HAP-1 (cell line): ENCODE data around the gene DNASE1L3.
A peak's percentile ranks its signal among the peaks of the same experiment; 100 is the strongest.
"Not testable (repeated sequence)": the region's sequence is repeated elsewhere in the genome, so short reads cannot be mapped to it uniquely, and the experiment has no call there.

Experiments used
- DNase-seq, 2 experiments: peaks; one replicate each; pipeline ENCODE4 v3.0.0-alpha.2; 2016 to 2020; ENCODE audit warnings: low spot score in 2 of 2
- H3K27me3 ChIP-seq: fragments of 250-450 bp; sonication (Bioruptor Pico); 2 replicates; pipeline ENCODE4 v1.5.1; 2020; ENCODE audit warnings: low read depth, mild to moderate bottlenecking, moderate library complexity
- H3K36me3 ChIP-seq: fragments of 250-450 bp; sonication (Bioruptor Pico); replicated peaks from 2 replicates; pipeline ENCODE4 v1.5.1; 2020; ENCODE audit warnings: mild to moderate bottlenecking
- H3K4me1 ChIP-seq: fragments of 250-450 bp; sonication (Bioruptor Pico); 2 replicates; pipeline ENCODE4 v1.5.1; 2020; ENCODE audit warnings: mild to moderate bottlenecking
- H3K4me3 ChIP-seq: fragments of 250-450 bp; sonication (Bioruptor Pico); 2 replicates; pipeline ENCODE4 v1.5.1; 2020; ENCODE audit warnings: mild to moderate bottlenecking, moderate library complexity
- H3K9me3 ChIP-seq: fragments of 250-450 bp; sonication (Bioruptor Pico); 2 replicates; pipeline ENCODE4 v1.5.1; 2020; ENCODE audit warnings: mild to moderate bottlenecking, moderate library complexity
- in situ Hi-C: fragments of 300-500 bp; cut with MboI; formaldehyde crosslinking; loops from 3 replicates; pipeline ENCODE4 v1.14.3; 2020; ENCODE audit warnings: low sequenced_read_pairs, inconsistent platforms, mixed read lengths

DNASE1L3 gene

GRCh38 chr3:58242340-58242739 is 31.6 kb upstream of the DNASE1L3 start:
- Histone ChIP-seq H3K4me1 (peaks cover 3% of the 10 kb centered on the region), H3K36me3 (no peaks in the 10 kb centered on the region), H3K27me3 (no peaks in the 10 kb centered on the region), H3K9me3 (no peaks in the 10 kb centered on the region), H3K4me3 (no peak overlapping the region)
- DNase-seq = no peak
- in situ Hi-C loops = no loop called here

DNA sequence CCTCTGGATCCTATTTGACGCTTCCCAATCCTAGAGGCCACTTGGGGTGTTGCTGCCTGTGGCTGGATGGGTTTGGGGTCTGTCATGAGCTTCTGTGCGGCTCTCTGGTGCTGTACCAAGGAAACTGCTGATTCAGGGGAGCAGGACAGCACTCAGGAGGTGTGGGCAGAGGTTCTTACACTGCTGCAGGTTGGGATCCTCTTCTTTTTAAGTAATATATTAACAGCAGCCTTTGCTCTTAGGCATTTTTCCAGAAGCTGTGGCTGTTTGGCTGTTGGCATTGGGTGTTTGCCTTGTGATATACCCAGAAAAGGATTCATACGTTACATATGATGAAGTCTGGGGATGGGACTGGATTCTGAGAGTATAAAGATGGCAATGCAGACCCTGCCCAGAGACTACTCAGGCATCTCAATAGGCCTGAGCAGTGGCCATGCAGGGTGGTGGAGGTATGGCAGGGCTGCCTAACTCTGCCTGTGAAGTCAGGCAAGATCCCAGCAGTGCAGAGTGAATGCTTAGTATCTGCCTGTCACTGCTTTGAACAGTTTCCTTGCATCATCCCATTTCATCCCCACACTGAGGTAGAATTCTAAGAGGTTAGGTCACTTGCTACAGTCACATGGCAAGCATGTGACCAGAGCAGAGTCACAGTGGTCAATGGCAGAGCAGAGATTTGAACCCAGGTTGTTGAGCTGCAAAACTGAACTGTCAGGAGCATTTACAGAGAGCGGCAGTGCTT is 30.7 kb upstream of the DNASE1L3 start:
- Histone ChIP-seq H3K4me1 (peaks cover 10% of the 10 kb centered on the region), H3K4me3 (no peak overlapping the region), H3K36me3 (no peaks in the 10 kb centered on the region), H3K9me3 (no peaks in the 10 kb centered on the region), H3K27me3 (no peaks in the 10 kb centered on the region)
- in situ Hi-C loops = no loop called here
- DNase-seq = no peak

DNA sequence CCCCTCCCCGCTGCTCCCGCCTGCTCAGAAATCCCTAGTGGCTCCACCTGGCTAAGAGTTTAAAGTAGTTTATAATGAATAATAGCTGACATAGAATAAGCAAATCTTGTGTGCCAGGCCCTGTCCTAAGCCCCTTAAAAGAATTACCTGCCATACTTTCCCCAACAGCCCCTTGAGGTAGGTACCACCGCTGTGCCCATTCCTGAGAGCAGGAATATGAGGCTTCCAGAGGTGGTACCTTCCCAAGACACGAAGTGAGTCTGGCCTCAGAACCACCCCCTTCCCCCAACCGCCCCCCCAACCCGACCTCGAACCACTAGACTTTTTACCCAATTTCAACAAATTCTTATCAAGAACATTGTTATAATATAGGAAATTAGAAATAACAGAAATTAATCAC is 28.1 kb upstream of the DNASE1L3 start:
- Histone ChIP-seq H3K36me3 (no peaks in the 10 kb centered on the region), H3K27me3 (no peaks in the 10 kb centered on the region), H3K4me1 (peaks cover 10% of the 10 kb centered on the region), H3K4me3 (peak overlapping the region; percentile 84), H3K9me3 (no peaks in the 10 kb centered on the region)
- in situ Hi-C loops = no loop called here
- no peak for DNase-seq

DNA sequence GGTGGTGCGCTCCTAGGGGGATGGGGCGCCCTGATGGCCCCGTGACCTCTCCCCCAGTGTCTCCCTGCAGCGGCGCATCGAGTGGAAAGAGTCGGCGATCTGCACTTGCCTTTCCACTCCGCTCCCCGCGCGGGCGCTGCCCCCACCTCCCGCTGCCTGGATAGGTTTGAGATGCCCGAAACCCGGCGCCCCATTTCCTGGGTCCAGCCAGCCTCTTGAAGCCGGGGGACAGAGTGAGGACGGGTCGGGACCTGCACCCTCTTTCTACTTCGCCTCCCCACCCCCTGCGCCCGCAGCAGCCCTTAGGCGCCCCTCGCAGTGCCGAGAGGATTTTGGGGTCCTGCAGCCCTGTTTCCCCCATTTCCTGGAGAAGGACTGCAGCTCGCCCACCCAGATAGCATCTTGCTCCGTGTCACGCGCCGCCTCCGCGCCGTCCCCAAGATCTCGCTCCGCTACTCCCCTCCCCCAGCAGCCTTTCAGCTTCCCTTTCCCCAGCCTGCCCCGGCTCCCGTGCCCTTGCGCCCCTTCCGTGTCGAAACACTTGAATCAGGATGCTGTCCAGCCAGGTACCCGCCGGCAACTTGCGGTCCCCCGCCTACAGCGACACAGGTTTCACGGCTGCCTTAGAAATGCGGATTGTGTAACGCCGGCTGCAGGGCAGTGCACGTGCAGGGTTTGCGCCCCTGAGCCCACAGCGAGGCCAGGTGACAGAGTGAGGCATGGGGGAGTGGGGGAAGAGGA is 27.3 kb upstream of the DNASE1L3 start:
- in situ Hi-C loops = no loop called here
- no peaks in the 10 kb centered on the region for H3K27me3 ChIP-seq
- peak; percentile 18 to 53 for DNase-seq

DNA sequence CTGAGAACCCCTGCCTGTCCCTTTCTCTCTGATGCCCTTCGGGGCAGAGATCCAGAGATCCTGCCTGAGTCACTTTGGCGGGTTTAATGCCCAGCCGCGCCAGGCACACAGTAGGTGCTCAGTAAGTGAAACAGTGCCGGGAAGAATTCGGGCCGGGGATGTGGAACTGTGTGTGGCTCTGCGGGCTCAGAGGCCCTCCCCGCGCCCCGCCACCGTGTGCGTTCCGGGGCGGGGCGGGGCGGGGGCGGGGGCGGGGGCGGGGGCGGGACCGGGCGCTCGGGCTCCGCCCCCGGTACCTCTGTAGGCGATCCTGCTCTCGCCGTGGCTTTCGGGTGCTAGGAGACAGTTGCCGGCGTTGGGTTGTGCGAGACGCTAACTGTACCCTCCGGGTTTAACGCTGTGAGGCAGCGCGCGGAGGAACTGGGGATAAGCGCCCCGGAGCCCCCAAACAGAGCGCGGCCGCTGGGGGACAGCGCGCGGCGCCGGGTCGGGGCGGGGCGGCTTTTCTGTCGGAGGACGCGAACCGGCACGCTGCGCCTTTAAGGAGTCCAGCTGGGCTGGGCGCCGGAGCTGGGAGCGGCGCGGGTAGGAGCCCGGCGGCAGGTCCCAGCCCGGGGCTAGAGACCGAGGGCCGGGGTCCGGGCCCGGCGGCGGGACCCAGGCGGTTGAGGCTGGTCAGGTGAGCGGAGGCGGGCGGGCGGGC is 26.6 kb upstream of the DNASE1L3 start, which contains the start of gene ABHD6:
Gene ABHD6, plus strand, starts transcription at position 555 of the 703 bp plus-strand sequence. CDS start 18,795 bp downstream, outside the sequence.
- DNase-seq = peak; percentile 42 to 84
- Histone ChIP-seq H3K36me3 (no peaks in the 10 kb centered on the region), H3K9me3 (no peaks in the 10 kb centered on the region), H3K4me1 (peaks cover 10% of the 10 kb centered on the region), H3K27me3 (no peaks in the 10 kb centered on the region), H3K4me3 (peak within 1 kb of the TSS; percentile 84)
- in situ Hi-C loops = no loop called here

More for the DNA sequence above, 27.3 kb upstream of the DNASE1L3 start:
- Histone ChIP-seq H3K4me3 (peak overlapping the region; percentile 84), H3K4me1 (peaks cover 10% of the 10 kb centered on the region), H3K9me3 (no peaks in the 10 kb centered on the region), H3K36me3 (no peaks in the 10 kb centered on the region)

- no peaks in the 10 kb centered on the region for H3K36me3 ChIP-seq
- in situ Hi-C loops = no loop called here
- no peaks in the 10 kb centered on the region for H3K9me3 ChIP-seq
- peaks cover 10% of the 10 kb centered on the region for H3K4me1 ChIP-seq
- peak overlapping the region; percentile 84 for H3K4me3 ChIP-seq
- DNase-seq = peak in 1 of 2 experiments; percentile 21
- no peaks in the 10 kb centered on the region for H3K27me3 ChIP-seq
Observed at GRCh38 chr3:58236527-58237237, 25.9 kb upstream of the DNASE1L3 start.

DNA sequence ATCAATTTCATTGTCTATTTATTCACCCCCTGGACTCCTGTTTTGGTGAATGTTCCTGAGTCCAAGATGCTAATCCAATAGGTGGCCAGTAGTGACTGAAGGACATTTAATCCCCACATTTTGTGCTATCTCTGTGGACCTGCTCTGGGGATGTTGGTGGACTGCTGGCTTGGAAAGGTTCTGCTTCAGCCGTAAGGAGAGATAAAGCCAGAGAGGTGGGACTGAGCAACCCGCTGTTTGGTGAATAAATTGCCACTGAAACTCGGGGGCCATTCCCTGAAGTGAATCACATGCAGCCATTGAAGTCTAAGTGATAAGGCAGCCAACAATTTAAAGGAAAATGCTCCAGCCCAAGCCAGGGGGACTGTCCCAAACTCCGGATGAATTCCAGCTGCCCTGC is 25.2 kb upstream of the DNASE1L3 start:
- Histone ChIP-seq H3K4me3 (no peak overlapping the region), H3K36me3 (no peaks in the 10 kb centered on the region), H3K27me3 (no peaks in the 10 kb centered on the region), H3K9me3 (no peaks in the 10 kb centered on the region), H3K4me1 (peaks cover 10% of the 10 kb centered on the region)
- in situ Hi-C loops = no loop called here
- DNase-seq = no peak

GRCh38 chr3:58234516-58234931 is 23.8 kb upstream of the DNASE1L3 start:
- Histone ChIP-seq H3K4me3 (no peak overlapping the region), H3K36me3 (no peaks in the 10 kb centered on the region), H3K4me1 (peaks cover 10% of the 10 kb centered on the region), H3K27me3 (no peaks in the 10 kb centered on the region), H3K9me3 (no peaks in the 10 kb centered on the region)
- in situ Hi-C loops = no loop called here
- DNase-seq = no peak

DNA sequence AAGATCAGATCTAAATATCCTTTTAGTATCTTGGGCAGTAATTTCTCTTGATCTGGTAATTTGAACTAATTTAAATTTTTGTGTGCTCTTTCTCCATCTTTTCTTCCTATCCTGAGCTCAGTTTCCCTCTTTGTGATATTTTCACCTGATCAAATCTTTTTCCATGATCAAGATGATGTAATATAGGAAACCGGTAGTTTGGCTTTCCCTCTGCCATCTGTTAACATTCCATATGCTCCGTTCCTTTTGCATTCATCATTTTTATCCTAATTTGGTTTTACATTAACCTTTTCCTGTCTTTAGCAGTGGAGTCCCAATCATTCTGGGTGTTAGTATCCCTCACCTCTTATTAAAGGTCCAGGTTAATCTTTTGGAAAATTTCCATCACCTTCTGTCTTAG is 20.9 kb upstream of the DNASE1L3 start:
- Histone ChIP-seq H3K9me3 (no peaks in the 10 kb centered on the region), H3K27me3 (no peaks in the 10 kb centered on the region), H3K4me3 (no peak overlapping the region), H3K36me3 (no peaks in the 10 kb centered on the region), H3K4me1 (peaks cover 1% of the 10 kb centered on the region)
- no peak for DNase-seq
- in situ Hi-C loops = no loop called here

- in situ Hi-C loops = no loop called here
- Histone ChIP-seq H3K4me1 (no peaks in the 10 kb centered on the region), H3K36me3 (no peaks in the 10 kb centered on the region), H3K4me3 (no peak overlapping the region), H3K9me3 (no peaks in the 10 kb centered on the region), H3K27me3 (no peaks in the 10 kb centered on the region)
- DNase-seq = no peak
Observed at GRCh38 chr3:58230876-58231552, 20.2 kb upstream of the DNASE1L3 start.

DNA sequence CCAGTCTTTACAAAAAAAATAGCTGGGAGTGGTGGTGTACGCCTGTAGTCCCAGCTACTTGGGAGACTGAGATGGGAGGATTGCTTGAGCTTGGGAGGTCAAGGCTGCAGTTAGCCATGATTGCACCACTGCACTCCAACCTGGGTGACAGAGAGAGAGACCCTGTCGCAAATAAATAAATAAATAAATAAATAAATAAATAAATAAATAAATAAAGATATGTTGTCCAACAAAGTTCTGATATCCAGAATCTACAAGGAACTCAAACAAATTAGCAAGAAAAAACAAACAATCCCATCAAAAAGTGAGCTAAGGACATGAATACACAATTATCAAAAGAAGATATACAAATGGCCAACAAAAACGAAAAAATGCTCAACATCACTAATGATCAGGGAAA is 17.2 kb upstream of the DNASE1L3 start:
- H3K36me3 ChIP-seq, H3K4me1 ChIP-seq, DNase-seq, H3K9me3 ChIP-seq, H3K4me3 ChIP-seq, H3K27me3 ChIP-seq, in situ Hi-C loops: not testable (repeated sequence)

DNA sequence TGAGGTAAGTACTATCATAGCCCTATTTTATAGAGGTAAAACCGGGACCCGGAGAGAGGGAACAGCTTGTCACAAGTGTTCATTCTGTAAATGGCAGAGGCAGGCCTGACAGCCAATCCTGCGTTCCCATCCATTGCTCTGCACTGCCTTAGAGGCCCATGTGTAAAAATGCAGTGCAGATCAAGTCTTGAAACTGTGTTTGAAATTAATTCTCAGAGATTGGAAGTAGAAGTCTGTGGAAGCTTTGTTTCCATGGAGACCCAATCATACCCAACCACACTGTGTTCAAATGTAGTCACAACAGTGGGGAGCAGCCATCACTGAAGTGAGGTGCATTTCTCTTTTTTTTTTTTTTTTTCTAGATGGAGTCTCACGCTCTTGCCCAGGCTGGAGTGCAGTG is 13.1 kb upstream of the DNASE1L3 start:
- Histone ChIP-seq H3K9me3 (no peaks in the 10 kb centered on the region), H3K4me3 (no peak overlapping the region), H3K4me1 (no peaks in the 10 kb centered on the region), H3K36me3 (no peaks in the 10 kb centered on the region), H3K27me3 (no peaks in the 10 kb centered on the region)
- DNase-seq = no peak
- in situ Hi-C loops = no loop called here

DNA sequence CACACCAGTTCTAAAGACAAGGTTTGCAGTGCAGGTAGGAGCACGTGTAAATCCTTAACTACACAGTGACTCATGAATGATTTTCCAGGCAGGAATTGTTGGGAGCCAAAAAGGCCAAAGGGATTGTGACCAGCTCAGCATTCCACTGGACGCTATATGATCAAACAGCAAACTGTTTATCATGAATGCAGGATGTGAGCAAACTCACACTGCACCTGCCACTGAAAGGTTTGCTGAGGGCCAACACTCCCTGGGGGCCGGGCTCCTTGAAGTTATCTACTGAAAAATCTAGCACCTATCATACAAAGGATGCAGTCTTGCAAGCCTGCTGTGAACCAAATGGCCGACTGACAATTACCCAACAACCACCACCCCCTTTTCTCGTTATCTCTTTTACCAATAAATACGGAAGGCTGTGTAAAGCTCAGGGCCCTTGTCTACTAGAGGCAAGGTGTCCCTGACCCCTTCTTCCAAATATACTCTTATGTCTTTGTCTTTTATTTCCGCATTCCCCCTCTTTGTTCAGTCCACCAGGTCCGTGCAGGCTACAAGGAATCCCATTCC is 11.5 kb upstream of the DNASE1L3 start:
- H3K36me3 ChIP-seq = no peaks in the 10 kb centered on the region
- H3K4me1 ChIP-seq = no peaks in the 10 kb centered on the region
- no peaks in the 10 kb centered on the region for H3K9me3 ChIP-seq
- no peak for DNase-seq
- in situ Hi-C loops = no loop called here
- no peaks in the 10 kb centered on the region for H3K27me3 ChIP-seq
- no peak overlapping the region for H3K4me3 ChIP-seq
